Measurements from ENCODE around the gene TXNDC2.

Gene TXNDC2

DNA sequence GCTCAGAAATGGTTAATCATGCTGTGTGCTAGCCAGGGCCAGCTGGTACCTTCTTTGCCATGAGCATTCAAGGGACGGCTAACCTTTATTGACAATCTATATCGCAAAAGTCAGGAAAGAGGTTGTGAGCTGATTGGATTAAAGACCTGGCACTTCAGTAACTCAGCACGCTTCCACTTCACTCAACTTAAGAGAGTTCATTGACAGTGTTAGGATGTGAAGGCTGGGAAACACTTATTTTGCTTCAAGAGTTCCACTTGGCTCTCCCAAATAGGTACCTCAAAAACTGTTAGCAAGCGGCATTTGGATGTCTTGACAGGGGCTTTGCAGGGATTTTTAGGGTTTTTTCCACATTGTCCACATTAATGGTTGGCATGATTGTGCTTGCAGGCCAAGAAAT is 25.1 kb upstream of the TXNDC2 start:
- DNase-seq, result no peak

DNA sequence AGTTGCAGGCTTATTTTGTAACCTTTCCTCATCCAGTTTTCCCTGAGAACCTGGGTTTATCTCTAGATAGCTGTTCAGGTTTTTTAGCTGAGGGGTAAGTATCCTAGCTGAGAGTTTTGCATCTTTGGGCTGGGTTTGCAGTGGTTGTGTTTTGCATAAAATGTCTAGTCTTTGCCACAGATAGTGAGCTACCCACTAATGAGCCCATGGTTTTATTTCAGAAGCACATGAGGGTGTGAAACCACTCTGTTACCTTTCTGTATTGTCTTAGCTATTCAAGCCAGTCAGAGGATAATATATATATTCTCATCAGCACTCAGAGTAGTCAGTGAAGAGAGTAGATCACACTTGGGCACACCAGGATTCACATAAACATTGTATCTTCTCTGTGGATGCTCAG is 24.6 kb upstream of the TXNDC2 start:
- DNase-seq, result no peak

DNA sequence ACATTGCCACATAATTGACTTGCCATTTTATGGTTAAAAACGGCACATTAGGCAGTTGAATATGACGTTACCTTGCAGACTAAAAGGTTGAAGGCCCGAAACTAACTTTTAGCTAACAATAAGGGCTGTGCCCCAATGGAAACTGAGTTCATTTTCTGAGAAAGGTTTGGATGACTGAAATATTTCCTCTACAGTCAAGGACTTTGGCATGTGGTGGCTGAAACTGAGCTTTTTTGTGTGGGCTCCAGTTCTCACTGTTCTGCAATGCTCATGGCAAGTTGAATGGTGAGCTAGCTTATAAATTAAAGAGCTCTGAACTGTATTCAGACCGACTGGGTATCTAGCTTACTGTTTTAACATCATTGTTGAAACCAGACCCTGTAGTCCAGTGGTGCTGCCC is 23.8 kb upstream of the TXNDC2 start:
- DNase-seq, result no peak

DNA sequence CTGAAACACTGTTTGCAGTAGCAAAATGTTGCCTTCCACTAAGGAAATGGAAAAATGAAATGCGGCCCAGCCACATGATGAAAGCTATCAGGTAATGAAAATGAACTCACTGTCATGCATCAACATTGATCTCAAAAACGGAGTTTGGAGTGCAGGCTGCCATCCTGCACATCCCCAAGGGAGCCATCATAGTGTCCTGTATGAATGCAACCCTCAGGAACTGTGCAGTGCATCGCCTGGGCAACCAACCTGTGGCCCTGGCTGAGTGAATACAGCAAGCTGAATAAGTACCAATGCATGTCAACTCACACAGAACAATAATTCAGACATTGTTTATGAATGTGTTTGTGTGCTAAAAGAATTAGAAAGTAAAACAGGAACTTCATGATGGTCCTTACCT is 23.1 kb upstream of the TXNDC2 start:
- no peak for DNase-seq

DNA sequence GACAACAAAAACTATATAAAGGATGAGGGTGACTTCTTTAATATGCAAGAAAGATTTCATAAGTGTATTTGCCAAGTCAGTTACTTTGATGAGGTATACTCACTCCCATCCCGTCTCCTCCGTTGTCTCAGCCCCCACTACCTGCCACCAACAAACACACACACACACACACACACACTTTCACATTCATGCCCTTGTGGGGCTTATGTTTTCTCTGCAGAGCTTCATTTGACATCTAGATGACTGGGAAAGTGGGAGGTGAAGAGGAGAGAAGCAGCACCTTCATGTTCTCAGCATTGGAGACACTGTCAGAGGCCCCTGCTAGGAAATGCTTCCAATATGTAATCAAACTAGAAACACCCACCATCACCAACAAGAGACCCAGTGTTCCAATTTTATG is 22.5 kb upstream of the TXNDC2 start:
- DNase-seq, result no peak

DNA sequence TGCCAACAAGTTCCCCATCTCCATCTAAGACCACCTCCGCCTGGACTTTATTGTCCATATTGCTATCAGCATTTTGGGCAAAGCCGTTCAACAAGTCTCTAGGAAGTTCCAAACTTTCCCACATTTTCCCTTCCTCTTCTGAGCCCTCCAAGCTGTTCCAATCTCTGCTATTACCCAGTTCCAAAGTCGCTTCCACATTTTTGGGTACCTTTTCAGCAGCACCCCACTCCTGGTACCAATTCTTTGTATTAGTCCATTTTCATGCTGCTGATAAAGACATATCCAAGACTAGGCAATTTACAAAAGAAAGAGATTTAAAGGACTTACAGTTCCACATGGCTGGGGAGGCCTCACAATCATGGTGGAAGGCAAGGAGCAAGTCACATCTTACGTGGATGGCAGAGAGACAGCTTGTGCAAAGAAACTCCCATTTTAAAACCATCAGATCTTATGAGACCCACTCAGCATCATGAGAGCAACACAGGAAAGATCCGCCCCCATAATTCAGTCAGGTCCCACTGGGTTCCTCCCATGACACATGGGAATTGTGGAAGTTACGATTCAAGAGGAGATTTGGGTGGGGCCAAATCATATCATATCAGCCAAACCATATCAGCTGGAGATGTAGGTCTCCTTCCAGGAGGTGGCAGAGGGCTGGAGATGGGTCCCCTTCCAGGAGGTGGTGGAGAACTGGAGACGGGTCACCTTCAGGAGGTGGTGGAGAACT is 19.8 kb upstream of the TXNDC2 start:
- no peak for DNase-seq

DNA sequence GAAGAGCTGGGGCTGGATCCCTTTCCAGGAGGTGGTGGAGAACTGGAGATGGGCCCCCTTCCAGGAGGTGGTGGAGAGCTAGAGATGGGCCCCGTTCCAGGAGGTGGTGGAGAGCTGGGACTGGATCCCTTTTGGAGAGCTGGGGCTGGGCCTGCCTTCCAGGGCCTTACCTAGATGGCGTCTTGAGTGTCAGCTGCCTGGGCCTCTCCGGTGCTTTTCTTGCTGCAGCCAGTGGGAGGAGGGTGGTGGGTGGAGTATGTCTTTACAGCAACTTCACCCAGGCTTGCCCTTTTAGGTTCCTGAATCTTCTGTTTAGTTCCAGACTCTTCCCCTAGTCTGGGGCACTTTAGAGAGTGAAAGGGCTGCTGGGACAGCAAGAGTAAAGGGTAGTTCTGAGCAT is 19.1 kb upstream of the TXNDC2 start:
- DNase-seq, result no peak

DNA sequence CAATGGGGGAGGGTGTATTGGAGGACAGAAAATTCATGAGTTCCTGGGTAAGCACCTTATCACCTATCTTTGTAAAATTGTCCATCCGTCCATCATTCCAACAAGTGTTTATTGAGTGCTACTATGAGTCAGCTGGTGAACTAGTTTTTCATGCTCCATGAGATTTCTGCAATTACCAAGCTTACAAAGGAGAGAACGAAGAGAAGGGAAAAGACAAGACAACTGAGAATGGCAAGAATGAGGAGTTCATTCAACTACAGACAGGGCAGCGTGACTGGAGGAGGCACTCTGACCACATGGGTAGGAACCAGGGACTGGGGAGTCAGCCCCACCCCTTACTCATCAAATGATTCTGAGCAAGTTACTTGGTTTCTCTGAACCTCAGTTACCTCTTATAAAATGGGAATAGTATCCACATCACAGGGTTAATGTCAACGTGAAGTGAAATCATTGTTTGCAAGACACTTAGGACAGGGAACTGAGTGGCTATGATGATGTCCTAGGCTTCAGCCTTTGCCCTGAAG is 18.6 kb upstream of the TXNDC2 start:
- no peak for DNase-seq

DNA sequence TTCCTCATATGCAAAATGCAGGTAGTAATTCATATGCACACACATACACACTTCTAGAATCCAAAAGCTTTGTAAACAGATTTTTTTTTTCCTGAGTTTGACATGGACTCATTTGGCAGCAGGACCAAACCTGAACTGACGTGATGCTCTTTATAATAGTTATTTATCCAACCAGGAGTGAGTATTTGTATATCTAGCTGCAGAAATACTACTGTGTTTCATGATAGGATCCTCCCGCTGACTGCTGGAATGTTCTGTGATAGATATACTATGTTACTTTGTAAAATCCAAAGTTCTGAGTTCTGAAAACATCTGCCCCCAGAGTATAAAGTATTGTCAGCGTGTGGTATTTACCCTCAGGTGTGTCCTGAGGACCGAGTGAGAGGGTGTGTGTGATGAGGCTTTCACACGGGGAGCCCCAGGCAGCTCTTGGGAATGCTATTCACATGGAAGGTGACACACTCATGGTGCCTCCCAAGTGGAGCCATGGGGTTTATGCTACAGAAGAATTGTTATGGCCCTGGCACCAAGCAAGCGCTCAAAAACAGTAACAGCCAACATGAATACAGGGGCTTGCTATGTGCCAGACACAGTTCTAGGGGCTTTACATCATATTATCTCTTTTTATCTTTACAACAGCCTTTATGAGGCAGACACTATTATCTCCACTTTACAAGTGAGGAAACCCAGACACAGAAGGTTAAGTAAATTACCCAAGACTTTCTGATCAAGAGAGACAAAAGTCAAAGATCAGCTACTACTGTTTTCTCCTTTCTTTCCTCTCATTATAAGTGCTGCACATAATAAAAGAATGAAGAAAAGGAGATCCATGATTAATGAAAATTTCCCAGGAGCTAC is 16.7 kb upstream of the TXNDC2 start:
- DNase-seq, result peak; percentile 71

DNA sequence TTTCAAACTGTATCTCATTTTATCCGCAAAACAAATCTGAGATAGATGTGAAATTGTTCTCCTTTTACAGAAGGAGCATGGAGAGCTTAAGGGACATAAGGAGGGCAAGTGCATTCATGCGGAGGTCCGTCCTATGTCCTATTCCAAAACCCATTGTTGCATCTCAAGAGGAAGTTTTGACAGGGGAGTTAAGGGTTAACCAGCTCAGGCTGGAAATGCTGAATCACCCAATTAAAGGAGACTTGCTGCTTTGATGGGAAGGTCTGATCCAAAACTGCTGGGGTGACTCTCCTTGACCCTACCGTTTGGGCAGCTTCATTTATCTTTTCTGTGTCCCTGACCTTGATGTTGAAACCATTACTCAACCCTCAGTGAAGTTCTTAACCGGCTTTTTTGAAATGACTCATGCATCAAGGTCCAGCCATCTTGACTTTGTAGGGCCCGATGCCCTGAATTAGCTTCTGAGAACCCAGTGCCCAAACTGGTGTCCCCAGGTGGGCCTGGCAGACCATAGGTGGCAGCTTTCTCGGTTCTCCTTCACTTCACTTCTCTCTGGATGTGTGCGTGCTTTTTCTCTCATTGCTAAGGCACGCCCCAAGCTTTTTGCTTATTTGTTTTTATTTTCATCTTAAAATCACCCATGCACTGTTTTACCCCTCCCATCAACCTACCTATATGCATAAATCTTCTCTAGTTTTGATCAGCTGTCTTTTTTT is 15.9 kb upstream of the TXNDC2 start:
- peak; percentile 89 for DNase-seq

DNA sequence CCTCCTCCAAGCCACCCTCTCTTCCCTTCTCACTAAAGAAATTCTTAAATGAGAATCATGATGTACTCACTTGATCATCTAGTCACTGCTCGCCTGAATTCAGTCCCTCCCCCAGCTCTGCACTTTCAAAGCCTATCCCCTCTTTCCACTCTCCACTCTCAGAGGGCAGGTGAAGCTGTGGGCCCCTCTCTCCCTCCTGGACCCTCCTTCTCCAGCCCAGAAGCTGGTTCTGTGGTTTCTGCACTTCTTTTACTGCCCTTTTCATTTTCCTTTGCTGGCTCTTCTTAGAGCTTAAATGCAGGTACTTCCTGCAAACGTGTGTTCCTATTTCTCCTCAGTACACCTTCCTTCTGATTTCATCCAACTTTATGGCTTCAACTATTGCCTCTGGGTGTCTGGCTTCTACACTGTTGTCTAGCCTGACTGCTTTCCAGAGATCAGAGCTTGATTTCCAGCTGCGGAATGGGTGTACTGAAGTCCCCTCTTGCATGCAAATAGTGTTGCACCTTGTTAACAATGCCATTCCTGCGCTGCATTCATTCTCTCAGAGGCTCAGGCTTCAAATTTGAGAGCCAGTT is 15.3 kb upstream of the TXNDC2 start:
- no peak for DNase-seq

DNA sequence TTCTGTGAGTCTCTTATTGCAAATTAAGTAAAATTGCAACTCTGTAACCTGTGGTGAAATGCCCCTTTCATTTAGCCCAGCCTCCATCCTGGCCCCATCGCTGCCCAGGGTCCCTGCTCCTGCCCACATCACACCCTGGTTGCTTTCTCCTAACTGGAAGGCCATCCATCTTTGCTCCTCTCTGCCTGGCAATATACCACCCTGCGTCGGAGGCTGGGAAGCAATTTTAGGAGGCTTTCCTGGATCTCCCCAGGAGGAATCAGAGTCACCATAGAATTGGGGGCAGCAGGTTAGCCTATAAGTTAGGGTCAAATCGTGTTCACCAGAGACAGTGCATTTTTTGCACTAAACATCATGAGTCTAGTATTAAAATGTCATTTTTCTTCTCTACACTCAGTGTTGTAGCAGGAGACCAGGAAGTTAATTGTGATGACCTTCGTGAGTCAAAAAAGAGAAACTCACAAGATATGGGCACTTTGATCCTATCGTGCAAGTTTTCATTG is 14.5 kb upstream of the TXNDC2 start:
- no peak for DNase-seq

DNA sequence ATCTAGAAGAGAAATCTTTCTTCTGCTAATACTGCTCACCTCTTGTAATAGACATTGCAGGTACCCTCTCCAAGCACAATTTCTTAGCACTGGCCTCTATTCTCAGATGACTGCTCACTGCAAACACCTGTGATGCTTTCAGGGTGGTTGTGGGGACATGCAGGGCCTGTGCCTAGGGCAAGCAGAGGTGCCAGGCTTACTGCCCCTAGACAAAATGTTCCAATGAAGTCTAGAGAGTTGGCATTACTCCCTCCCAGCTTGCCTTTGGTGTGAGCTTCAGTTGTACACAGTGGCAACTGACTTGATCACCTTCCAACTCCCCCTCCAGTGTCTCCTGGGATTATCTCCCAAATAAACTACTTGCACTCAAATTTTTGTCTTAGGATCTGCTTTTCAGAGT is 12.9 kb upstream of the TXNDC2 start:
- no peak for DNase-seq

DNA sequence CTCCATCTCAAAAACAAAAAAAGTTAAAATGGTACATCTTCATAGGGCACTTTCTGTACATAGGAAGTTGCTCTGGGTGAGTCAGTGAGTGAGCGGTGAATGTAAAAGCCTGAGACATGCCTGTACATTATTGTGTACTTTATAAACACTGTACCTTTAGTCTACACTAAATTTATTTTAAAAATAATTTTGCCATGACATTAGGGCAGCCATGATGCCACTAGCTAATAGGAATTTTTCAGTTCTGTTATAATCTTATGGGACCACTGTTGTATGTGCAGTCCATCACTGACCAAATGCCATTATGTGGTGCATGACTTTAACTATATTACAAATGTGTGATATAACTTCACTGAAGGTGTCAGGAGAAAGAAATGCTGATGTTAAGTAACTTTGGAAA is 11.0 kb upstream of the TXNDC2 start:
- no peak for DNase-seq

DNA sequence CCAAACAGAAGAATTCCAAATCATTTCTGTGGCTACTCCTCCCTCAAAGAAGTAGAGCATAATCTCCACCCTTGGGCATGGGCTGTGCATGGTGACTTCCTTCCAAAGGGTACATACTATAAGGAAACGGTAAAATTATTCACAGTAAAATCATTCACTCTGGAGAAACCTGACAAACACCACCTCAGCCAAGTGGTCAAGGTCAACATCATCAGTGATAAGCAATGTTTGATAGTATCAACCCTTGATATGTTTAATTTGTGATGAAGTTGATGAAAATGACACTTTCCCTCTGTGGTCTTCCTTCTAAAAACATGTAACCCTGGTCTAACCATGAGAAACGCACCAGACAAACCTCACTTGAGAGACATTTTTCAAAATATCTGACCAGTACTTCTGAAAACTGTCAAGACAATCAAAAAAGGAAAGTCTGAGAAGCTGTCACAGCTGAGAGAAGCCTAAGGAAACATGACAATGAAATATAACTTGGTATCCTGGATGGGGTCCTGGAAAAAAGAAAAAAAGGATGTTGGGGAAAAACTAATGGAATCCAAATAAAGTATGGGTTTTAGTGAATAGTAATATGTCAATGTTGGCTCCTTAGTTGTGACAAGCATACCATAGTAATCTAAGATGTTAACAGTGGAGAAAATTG is 9.4 kb upstream of the TXNDC2 start:
- DNase-seq, result peak; percentile 22

DNA sequence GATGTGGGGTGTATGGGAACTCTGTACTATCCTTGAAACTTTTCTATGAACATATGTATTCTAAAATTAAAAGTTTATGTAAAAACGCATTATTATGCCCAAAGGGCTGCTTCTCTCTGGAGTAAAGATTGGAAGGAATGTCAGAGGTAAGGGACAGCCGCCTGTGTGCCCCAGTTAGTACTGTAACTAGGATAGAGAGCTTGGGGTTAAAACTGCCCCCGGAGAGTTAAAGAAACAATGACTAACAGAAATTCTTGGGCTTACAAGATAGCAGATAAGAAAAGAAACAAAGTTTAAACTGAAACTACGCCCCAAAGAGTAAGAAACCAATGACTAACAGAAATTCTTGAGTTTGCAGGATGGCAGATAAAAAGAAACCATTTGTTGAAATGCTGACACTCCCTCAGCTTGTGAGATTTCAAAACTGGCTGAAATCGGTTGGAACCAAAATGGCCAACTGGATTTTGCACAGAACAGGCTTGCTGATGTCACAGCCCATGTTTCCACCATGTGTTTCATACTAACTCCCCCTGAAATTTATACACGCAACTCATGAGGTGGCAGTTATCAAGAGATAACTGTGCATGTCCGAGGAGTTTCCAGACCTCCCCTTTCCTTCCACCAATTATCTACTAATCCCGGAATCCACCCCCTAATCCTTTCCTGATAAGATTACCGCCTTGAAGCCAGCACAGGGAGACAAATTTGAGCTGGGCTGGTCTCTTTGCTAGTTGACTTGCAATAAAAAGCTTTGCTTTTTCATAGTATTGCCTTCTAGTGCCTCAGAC is 8.7 kb upstream of the TXNDC2 start:
- peak; percentile 97 for DNase-seq

DNA sequence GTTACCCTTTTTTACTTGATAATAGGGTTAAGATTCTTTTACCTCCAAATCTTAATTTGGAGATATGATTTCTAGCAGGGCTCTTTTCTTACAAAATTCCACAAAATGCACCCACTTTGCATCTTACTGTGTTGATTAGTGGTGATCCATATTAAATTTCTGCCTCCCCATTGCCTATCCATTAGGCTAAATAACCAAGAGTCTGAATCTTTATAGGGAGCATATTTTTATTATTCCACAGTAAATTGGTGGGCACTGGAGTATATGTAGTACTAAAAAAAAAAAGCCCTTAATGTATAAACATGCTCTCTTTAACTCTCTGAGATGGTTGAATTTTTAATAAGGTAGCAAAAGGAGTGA is 8.1 kb upstream of the TXNDC2 start:
- DNase-seq, result no peak

DNA sequence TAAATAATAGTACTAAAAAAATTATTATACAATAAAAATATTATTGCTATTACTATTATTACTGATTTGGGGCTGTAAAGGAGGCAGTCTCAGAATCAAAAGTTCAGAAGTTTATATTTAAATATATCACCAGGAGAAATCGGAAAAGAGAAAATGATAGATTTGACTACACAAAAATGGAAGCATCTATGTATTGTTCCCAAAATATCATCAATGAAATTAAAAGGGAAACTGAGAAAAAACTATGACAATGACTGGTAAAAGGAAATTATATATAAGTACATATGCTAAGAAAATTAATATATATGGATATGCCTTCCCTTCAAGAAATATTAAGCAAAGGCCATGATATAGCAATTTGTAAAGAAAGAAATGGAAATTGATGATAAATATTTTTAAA is 7.7 kb upstream of the TXNDC2 start:
- no peak for DNase-seq

DNA sequence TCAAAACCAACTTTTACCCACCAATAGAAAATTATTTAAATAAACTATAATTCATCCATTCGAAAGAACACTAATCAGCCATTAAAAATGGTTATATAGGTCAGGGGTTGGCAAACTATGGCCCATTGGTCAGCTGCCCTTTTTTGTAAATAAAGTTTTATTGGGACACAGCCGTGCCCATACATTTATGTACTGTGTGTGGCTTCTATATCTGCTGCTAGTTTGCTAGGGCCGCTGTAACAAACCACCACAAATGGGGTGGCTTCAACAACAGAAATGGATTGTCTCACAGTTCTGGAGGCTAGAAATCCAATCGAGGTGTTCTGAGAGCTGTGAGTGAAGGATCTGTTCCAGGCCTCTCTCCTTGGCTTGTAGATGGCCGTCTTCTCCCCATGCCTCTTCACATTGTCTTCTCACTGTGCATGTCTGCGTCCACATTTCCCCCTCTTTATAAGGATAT is 7.0 kb upstream of the TXNDC2 start:
- DNase-seq, result no peak

DNA sequence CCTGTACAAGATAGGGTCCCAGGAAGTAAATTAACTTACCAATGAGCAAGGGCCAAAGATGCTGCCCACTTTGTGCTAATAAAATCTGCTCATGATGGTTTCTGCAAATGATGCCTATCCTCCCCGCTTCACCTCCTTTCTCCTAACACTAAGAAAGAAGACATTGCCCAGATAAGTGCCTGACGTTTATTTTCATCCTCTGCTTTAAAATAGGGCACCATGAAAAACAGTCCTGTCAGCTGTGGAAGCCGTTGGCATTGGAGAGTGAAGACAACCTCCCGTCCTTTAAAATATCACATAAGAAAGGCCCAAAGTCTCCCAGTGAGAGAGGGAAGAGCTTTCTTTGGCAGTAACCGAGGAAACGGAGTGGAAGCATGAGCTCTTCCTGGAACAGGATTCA is 1.7 kb upstream of the TXNDC2 start:
- DNase-seq, result no peak

DNA sequence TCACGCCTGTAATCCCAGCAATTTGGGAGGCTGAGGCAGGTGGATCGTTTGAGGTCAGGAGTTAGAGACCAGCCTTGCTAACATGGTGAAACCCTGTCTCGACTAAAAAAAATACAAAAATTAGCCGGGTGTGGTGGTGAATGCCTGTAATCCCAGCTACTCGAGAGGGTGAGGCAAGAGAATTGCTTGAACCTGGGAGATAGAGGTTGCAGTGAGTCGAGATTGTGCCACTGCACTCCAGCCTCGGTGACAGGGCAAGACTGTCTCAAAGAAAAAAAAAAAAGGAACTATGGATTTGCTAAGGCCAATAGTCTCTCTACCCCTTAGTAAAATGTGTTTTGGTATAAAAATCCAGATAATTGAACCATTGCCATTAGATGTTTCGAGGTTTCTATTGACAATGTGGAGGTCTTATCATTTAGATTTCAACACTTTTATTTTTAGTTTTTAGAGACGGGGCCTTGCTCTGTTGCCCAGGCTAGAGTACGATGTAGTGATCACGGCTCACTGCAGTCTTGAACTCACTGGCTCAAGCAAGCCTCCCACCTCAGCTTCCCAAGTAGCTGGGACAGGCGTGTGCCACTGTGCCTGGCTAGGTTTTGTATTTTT is 1.1 kb upstream of the TXNDC2 start:
- DNase-seq, result no peak
